IMR-90 (cell line): ENCODE data around the gene GIT2.
A peak's percentile ranks its signal among the peaks of the same experiment; 100 is the strongest.

Source experiments
- BHLHE40 ChIP-seq: fragments of 150-350 bp; IDR thresholded peaks from 2 replicates; pipeline ENCODE4 v1.6.1; 2016; ENCODE audit warnings: mild to moderate bottlenecking, low read depth, low read length
- CEBPB ChIP-seq: IDR thresholded peaks from 2 replicates; pipeline ENCODE4 v1.6.1; 2012; ENCODE audit warnings: low read depth, low read length, improper control_type of control experiment
- CHD1 ChIP-seq: IDR thresholded peaks from 2 replicates; pipeline ENCODE4 v1.6.1; 2012; ENCODE audit warnings: low read depth, low read length, improper control_type of control experiment
- CTCF ChIP-seq: conservative IDR thresholded peaks from 2 replicates; pipeline ENCODE4 v1.5.1; 2012; ENCODE audit warnings: mild to moderate bottlenecking, low read depth, low read length, improper control_type of control experiment
- FOS ChIP-seq: fragments of 150-350 bp; IDR thresholded peaks from 2 replicates; pipeline ENCODE4 v1.6.1; 2016; ENCODE audit warnings: low read depth, low read length
- MXI1 ChIP-seq: IDR thresholded peaks from 2 replicates; pipeline ENCODE4 v1.6.1; 2012; ENCODE audit warnings: low read depth, mild to moderate bottlenecking, low read length, moderate library complexity, borderline replicate concordance
- POLR2A ChIP-seq: IDR thresholded peaks from 2 replicates; pipeline ENCODE4 v1.6.1; 2012; ENCODE audit warnings: mild to moderate bottlenecking, low read depth, low read length
- RAD21 ChIP-seq: IDR thresholded peaks from 2 replicates; pipeline ENCODE4 v1.6.1; 2012; ENCODE audit warnings: low read length, improper control_type of control experiment
- RFX5 ChIP-seq: IDR thresholded peaks from 2 replicates; pipeline ENCODE4 v1.8.0; 2012; ENCODE audit warnings: low read depth, mild to moderate bottlenecking, low read length, moderate library complexity
- SMC3 ChIP-seq: fragments of 150-350 bp; IDR thresholded peaks from 2 replicates; pipeline ENCODE4 v1.6.1; 2016; ENCODE audit warnings: low read depth, mild to moderate bottlenecking, antibody characterized with exemption, low read length, moderate library complexity
- USF2 ChIP-seq: fragments of 150-350 bp; IDR thresholded peaks from 2 replicates; pipeline ENCODE4 v1.6.1; 2017; ENCODE audit warnings: mild to moderate bottlenecking, antibody characterized with exemption, low read length, low read depth
- TF ChIP-seq, protein P1 (sequence below): fragments of 150-350 bp; IDR thresholded peaks from 2 replicates; pipeline ENCODE4 v1.6.1; 2016; ENCODE audit warnings: low read depth, mild to moderate bottlenecking, low read length, moderate library complexity, borderline replicate concordance

DNA sequence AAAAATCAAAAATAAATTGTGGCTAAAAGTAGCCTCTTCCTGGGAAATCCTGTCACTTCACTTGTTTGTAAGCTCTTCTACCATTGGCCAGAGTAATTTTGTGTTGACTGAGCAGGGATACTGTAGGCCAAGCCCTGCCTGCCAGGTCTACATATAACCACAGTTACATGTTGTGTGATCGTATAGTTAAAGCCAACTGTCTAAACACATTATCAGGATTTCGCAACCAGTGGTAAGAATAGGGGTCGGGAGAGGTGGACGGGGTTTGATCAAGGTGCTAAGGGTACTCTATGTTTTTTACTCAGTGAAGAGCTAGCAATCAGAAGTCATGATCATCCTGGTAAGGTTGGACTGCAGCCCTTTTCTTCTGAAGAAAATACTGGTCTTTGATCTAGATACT is 16.5 kb upstream of the GIT2 start:
- TF ChIP-seq, protein P1, sequence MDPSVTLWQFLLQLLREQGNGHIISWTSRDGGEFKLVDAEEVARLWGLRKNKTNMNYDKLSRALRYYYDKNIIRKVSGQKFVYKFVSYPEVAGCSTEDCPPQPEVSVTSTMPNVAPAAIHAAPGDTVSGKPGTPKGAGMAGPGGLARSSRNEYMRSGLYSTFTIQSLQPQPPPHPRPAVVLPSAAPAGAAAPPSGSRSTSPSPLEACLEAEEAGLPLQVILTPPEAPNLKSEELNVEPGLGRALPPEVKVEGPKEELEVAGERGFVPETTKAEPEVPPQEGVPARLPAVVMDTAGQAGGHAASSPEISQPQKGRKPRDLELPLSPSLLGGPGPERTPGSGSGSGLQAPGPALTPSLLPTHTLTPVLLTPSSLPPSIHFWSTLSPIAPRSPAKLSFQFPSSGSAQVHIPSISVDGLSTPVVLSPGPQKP = no peak
- TF ChIP-seq CTCF = no peak
- TF ChIP-seq POLR2A = no peak
- no peak for TF ChIP-seq CHD1
- no peak for TF ChIP-seq USF2
- TF ChIP-seq SMC3 = no peak
- TF ChIP-seq RAD21 = no peak
- TF ChIP-seq RFX5 = no peak
- peak; percentile 85 for TF ChIP-seq CEBPB
- TF ChIP-seq MXI1 = no peak
- TF ChIP-seq FOS = no peak
- no peak for TF ChIP-seq BHLHE40
